GF-D8 (cell line): ENCODE results near the gene SYF2.
A peak's percentile ranks its signal among the peaks of the same experiment; 100 is the strongest.
"Not testable (repeated sequence)": the region's sequence is repeated elsewhere in the genome, so short reads cannot be mapped to it uniquely, and the experiment has no call there.

Experiments
- DNase-seq: peaks from one replicate; lab custom pipeline; 2025; lab: John Stamatoyannopoulos, UW

Gene SYF2

DNA sequence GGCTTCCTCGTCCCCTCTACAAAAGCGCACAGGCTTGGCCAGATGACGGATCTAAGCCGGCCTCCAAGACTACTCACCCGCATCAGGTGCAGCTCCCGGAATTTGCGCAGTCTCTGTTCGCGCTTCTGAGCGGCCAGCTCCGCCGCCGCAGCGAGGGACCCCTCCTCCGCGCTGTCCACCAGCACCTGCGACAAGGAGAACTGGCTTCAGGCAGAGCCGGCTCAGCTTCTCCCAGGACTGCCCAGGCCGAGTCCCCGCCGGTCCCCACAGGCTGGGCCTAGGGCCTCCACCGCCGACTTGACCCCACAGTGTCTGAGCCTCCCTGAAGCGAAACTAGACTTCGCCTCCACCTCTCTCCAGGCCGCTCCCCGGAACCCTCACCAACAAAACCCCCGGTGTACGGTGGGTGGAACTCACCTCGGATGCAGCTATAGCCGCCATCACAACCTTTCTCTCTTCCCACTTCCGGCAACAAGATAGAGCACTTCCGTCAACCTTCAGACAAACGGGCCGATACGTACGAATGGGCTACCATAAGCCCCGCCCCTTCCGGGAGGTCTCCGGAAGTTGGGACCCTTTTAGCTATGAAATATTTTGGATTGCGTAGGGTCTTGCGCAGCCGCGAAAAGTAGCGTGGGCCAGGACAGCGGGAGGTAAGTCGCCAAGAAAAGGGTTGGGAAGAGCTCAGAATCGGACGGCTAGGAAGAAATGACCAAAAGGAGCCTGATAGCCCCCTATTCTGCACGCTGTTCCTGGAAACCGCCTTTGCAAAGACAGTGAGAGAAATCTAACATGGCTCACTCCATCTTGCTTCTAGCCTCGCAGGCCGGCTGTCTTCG lies at the start of gene SYF2:
SYF2 (minus strand) TSS at position 476 of the 839 bp plus-strand sequence; CDS start at position 441, 35 bp downstream.
- DNase-seq: peak; percentile 75

DNA sequence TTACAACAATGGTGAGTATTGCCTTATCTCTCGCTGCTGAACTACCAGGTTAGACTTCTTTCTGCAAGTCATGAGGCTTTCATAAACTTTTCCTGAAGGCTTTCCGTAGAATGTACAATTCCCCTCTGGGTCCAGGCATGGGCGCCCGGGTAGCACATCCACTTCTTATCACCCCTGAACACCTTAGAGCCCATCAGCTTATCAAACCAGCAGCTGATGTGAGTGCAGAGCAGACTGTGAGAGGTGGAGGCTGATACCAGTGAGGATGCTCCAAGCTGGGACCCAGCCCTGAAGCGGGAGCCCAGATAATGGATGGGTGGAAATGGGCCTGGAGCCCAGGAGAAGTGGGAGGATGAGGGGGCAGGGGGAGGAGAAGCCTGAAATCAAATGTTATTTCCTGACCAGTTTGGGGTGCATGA lies 47.4 kb upstream of the SYF2 start:
- DNase-seq: not testable (repeated sequence)

DNA sequence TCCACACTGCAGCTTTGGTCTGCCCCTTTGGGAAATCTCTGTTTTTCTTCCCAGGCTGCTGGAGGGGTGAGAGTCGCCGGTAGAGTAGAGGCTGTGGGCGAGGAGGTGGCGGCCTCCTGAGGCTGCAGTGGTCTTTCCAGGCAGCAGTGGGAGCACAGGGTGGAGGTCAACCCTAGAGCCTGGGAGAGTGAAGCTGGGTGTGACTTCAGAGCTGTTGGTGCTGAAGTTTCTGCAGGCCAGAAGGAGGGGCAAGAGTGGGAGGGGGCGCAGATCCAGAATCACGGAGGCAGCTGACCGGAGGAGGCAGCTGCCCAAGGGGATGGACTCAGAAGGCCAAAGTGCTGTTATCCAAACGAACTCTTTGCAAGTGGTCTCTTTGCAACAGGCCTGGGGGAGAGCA lies 46.5 kb upstream of the SYF2 start:
- DNase-seq: not testable (repeated sequence)

DNA sequence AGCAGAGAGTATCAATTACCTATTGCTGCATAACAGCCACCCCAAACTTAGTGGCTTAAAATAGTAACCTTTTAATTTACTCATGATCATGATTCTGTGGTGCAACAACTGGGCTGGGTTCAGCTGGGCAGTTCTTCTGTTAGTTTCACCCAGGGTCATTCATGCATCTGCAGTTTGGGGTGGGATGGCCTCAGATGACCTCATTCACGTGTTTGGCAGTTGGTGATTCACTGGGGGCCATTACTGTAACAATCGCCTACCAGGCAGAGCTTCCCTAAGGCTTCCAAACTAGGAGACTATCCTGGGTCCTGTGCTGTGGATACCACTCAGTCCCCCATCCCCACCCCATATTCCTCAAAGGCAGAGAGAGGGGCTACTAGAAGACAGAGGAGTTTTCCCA lies 46.1 kb upstream of the SYF2 start:
- not testable (repeated sequence) for DNase-seq

DNA sequence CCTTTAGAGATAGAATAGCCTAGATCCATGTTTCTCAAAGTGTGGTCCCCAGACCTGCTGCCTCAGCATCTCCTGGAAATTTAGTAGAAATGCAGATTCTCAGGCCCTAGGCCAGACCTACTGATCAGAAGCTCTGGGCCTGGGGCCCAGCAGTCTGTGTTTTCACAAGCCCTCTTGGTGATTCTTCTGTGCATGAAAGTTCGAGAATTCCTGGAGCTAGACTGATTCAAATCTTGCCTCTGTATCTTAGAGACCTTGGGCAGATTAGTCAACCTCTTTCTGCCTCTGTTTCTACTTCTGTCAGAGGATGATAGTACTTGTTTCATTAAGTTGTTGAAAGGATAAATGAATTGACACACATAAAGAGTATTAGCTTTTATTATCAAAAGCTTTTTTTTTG lies 45.0 kb upstream of the SYF2 start:
- DNase-seq: not testable (repeated sequence)

DNA sequence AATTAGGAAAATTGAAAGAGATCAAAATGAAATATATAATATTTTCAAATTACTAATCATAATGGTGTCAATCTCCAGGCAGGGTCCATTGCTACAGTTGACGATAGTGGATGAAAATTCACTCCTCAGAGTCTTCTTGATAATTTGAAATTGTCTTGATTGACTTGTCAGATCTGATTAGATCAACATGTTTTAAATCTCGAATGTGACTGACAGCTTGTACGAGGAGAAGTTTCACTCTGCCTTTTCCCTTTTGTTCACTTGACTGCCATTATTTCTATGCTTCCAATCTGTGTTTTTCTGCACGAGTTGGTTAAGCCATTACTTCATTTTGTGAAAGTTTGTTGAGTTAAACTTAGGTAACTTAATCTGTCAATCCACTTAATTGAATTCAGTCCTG lies 43.3 kb upstream of the SYF2 start:
- not testable (repeated sequence) for DNase-seq

DNA sequence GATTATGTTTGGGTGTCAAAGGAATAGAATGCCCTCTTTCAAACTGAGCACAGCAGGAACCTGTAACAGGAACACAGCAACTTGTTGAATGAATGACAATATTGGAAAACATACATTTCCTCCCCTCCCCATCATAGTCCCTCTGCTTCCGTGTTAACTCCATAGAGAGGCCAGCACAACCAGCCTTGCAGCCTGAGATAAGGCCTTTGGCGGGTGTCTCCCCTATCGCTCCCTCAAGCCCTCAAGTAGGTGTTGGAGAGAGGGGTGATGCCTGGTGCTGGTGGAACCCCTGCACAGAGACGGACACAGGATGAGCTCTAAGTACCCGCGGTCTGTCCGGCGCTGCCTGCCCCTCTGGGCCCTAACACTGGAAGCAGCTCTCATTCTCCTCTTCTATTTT lies 39.9 kb upstream of the SYF2 start, which contains the start of gene RHD:
RHD (plus strand) TSS at position 272 of the 400 bp plus-strand sequence; CDS start at position 311, 39 bp downstream.
- DNase-seq: not testable (repeated sequence)

DNA sequence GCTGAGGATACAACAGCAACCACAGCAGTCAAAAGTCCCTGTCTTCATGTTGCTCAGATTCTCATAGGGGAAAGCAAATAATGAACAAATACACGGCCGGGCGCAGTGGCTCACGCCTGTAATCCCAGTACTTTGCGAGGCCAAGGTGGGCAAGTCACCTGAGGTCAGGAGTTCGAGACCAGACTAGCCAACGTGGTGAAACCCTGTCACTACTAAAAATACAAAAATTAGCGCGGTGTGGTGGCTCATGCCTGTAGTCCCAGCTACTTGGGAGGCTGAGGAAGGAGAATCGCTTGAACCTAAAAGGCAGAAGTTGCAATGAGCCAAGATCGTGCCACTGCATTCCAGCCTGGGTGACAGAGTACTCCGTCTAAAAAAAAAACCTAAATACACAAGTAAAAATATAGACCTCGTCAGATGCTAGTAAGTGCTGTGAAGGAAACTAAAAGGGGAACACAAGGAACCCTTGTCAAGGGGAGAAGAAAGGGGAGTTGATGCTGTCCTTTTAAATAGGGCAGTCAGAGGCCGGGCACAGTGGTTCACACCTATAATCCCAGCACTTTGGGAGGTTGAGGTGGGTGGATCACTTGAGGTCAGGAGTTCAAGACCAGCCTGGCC lies 36.0 kb upstream of the SYF2 start:
- DNase-seq: not testable (repeated sequence)

DNA sequence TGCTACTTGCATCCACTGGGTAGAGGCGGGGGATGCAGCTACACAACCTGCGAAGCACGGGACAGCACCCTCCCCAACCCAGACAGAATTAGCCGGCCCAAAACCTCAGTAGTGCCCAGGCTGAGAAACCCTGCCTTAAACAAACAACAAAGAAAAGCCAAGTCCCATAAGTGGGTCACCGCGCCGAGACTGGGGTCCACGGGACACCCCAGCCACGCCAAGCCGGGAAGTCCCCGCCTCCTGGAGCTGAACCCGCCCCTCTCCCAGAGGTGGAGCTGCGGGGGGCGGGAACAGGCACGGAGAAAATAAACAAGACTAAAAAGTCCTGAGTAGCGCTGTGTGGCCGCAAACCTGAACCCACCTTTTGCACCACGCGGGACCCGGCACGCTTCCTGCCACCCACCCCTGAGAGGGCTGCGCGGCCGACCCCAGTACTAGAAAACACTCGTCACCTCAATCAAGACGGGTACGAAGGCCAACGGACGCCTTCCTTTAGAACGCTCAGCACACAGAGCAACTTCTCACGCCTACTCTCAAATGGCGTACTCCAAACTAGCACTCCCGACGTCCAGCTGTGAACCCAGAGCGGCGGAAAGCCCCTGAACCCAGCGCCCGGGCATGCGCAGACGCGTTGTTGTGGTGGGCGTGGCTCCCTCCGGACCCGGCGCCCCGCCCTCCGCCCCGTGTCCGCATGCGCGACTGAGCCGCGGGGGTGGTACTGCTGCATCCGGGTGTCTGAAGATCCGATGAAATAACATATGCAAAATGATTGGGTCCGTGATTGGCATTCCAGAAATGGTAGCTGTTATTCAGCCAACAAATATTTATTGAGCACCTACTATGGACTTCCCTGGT lies 35.2 kb upstream of the SYF2 start:
- DNase-seq: not testable (repeated sequence)

DNA sequence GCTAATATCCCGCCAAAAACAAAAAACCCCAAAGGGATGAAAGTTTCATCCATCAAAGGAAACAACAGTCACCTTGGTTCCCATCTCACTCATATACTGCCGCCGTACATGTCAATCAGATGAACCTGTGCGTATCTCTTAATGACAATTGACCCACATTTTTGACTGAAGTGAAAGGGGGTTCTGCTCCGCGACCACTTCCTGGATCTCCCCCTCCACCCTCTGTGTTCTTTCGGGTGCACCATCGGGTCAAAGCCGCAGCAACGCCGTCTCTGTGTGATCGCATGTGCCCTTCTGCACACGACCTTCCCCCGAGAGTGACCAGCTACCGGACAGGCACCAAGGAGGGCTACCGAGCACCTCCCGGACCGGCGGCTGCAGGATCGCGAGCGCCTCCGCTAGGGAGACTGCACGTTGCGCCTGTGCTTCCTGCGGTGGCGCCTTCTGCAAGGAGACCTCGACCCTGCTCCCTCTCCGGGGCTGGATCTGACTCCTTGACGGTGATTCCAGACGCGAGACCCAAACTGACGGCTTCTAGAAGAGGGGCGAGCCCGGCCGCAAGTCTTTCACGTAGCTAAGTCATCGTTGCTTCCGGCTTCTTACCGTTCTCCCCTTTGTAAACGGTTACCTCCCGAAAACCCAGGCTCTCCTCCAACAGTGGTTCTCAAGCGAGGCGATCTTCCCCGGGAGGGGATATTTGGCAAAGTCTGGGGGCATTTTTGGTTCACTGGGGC lies 34.4 kb upstream of the SYF2 start:
- DNase-seq: not testable (repeated sequence)

DNA sequence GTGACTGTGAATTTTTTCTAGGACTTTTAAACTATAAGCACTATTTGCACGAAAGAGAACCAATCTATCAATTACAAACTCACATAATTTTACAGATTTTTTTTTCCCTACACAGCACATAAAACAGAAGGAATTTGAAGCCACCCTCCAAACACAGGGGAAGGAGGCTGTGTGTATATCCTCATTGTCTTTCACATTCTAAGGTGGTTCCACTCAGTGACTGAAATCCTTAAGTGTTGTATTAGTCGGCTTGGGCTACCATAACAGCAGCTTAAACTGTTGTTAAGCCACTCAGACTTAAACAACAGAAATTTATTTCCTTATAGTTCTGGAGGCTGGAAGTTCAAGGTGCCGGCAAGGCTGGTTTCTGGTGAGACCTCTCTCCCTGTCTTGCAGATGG lies 28.0 kb upstream of the SYF2 start:
- not testable (repeated sequence) for DNase-seq

DNA sequence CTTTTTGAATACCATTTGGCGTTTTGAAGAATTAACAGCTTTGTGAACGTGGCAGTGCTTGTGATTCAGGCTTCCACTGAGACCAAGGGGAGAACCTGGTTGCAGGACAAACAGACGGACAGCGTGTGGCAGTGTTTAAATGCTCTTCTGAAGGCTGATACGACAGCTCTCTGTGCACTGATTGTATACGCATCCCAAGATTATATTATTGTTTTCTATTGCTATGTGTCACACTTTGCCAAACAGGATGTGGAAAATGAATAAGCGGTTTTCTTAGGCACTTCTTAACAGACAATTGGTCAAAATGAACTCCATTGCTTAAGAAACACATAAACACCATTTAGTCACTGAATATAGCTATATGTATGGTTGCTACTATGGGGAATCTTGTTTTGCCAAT lies 27.5 kb upstream of the SYF2 start:
- not testable (repeated sequence) for DNase-seq

DNA sequence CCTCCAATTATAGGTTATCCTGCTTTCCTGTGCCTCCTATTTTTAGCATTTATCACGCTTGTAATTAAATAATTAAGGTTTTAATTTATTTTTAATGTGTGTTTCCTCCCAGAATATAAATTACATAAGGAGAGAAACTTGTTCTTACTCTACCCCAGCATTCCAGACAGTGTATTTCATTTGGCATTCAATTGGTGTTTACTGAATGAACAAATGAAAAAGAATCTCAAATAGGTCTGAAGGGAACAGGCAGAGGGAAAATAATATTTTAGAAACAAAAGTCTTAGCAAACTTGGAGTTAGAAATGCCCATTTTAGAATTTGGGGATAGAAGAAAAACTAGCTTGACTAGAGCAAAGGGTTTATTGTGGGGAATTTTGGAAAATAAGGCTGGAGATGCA lies 24.9 kb upstream of the SYF2 start:
- no peak for DNase-seq

DNA sequence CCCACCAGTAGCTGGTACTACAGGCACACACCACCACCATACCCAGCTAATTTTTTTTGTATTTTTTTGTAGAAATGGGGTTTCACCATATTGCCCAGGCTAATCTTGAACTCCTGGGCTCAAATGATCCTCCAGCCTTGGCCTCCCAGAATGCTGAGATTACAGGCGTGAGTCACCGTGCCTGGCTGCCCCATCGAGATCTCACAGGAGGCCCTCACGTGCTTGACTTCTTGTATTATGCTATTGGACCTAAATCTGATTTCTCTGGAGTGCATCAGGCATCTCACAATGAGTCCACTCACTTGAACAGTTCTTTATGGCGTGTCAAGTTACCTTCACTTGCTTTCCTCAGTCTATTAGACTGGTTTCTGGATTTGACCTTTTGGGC lies 24.3 kb upstream of the SYF2 start:
- DNase-seq: no peak

DNA sequence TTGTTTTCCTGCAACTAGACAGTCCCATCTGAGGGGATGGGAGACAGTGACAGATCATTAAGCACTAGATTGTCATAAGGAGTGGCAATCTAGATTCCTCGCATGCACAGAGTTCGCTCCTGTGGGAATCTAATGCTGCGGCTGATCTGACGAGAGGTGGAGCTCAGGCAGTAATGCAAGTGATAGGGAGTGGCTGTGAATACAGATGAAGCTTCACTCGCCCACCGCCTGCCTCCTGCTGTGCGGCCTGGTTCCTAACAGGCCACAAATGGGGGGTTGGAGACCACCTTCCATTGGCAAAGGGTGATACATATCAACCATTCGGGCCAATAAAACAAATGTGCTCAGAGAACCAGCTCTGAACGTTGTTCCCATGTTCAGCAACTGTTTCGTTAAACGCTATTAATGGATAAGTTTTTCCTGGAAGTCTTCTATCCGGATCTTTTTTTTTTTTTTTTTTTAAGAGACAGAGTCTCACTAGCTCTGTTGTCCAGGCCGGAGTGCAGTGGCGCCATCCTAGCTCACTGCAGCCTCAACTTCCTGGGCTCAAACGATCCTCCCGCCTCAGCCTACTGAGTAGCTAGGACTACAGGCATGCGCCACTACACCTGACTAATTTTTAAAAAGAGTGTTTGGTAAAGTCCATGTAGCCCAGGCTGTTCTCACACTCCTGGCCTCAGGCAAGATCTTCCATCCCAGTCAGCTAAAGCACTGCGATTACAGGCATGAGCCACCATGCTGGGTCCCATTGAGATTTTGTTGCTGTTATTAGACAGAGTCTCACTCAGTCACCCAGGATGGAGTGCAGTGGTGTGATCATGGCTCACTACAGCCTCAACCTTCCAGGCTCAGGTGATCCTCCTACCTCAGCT lies 23.6 kb upstream of the SYF2 start:
- no peak for DNase-seq

DNA sequence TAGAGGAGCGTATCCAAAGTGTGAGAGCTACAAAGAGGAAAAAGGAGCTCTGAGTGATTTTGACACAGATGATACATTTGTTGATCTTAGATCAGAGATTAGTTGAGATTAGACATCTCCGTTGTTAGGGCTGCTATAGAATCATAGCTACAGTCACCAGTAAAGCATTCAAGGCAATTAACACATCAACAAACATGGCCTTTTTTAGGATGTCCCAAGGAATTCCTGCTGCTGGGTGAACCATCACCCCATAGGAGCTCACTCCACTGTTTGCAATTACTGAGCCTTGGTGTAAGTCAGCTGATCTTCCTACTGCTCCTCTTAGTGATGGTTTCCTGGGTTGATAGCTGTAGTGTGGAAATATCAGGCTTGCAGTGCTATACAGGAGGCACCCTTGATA lies 21.6 kb upstream of the SYF2 start:
- no peak for DNase-seq

DNA sequence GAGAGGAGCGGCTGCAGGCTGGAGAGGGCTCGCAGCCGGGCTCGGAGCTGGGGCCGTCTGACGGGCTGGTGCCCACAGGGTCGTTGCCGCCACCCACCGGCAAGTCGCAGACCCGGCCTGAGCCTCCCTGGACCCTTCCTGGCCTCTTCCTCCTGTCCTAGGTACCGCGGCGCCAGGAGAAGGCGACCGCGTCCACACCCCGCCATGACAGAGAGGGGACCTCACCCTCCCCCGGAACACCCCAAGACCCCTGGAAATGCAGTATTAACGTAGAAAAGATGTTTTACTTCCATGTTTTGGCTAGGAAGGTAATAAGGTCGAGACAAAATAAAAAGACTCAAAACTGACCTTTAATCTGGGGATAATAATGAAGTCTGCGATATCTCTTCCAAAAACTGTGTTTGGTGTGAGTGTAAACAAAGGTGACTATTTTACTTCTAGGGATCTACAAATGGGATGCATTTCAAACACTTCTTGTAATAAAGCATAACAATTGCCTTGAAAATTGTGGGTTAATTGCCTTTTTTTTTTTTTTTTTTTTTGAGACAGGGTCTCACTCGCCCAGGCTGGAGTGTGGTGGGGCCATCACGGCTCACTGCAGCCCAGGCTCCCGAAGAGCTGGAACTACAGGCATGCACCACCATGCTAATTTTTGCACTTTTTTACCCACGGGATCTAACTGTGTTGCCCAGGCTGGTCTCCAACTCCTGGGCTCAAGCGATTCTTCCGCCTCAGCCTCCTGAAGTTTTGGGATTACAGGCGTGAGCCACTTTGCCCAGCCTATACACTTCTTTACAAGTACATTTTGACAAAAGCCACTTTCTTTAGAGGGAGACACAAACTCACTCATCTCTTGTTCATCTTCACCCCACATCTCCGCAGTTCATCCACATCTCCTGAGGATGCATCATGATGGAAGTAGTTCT lies 15.8 kb upstream of the SYF2 start:
- DNase-seq: peak; percentile 66

DNA sequence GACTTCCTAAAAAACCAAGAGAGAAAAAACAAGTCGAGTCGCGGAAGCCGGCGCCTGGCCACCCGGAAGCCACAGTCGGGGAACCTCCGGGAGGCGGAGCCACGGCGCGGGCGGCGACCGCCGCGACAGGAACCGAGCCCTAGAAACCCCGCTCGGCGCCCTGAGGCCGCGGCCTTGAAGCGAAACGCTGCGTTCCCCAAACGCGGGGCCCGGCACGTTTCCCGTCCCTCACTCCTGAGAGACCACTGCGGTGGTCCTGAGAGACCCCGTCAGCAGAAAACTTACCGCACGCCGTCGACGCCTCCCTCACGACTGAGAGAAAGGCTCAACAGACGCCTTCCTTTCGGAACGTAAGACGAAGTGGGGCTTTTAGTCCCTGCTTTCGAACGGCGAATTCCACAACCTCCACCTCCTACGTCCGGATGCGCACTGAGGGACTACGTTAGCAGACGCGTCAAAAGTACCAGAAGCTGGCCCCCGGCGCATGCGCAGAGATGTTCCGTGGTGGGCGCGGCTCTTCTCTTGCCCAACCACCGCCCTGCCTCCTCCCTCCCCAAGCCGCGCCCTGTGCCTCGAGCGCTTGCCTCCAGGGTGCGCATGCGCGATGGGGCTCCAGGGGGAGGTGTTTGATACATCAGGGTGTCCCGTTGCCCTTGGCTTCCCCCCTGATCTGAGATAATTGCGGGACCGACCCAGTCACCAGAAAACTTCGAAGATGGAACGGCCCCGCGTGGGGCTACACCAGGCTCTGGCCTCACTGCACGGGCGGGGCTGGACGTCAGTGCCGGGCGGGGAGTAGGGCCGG lies 14.9 kb upstream of the SYF2 start, which contains the start of gene RSRP1:
RSRP1 (minus strand) TSS at position 431 of the 805 bp plus-strand sequence. CDS start 491 bp downstream, outside the sequence.
- peak; percentile 89 for DNase-seq
